ENCODE results near the gene AMMECR1.

Gene AMMECR1

GRCh38 chrX:110267874-110268273 lies 50.0 kb downstream of the AMMECR1 start:
- no peak for DNase-seq
- no peak overlapping the region for H3K4me3 ChIP-seq (ENCODE audit: low read depth, low read length)
- no peak overlapping the region for H3K27ac ChIP-seq
- H3K27me3 ChIP-seq (replicated peaks): no peaks in the 10 kb centered on the region
- no peak for TF ChIP-seq CTCF (IDR thresholded peaks at IDR 0.05; ENCODE audit: low read depth, low read length, missing control alignments)
- no peaks in the 10 kb centered on the region for H3K36me3 ChIP-seq (replicated peaks)
- in situ Hi-C loops (cut with HindIII; ENCODE audit: low pct_ligation_motif_present, low sequenced_read_pairs): no loop called here

DNA sequence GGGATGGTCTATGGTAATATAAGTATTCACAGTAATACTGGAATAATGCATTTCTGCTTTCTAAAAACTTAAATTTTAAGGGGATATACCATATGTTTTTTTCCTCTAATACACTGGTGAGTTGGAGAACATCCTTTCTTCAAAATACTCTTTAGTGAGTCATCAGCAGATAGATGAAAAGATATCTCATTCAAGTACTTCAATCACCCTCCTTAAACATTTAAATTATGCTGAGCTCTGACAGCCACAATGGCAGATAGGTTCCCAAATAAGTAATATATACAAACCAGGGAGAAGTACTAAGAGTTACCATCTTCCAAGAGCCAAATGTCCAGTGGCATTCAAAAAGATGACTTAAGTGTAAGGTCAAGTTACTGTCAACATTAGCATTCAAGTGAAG lies 52.2 kb downstream of the AMMECR1 start:
- no peak for DNase-seq
- in situ Hi-C loops (cut with HindIII; ENCODE audit: low pct_ligation_motif_present, low sequenced_read_pairs): no loop called here
- Histone ChIP-seq H3K27me3 (replicated peaks) (no peaks in the 10 kb centered on the region), H3K36me3 (replicated peaks) (no peaks in the 10 kb centered on the region), H3K4me3 (ENCODE audit: low read depth, low read length) (no peak overlapping the region), H3K27ac (no peak overlapping the region)
- no peak for TF ChIP-seq CTCF (IDR thresholded peaks at IDR 0.05; ENCODE audit: low read depth, low read length, missing control alignments)

DNA sequence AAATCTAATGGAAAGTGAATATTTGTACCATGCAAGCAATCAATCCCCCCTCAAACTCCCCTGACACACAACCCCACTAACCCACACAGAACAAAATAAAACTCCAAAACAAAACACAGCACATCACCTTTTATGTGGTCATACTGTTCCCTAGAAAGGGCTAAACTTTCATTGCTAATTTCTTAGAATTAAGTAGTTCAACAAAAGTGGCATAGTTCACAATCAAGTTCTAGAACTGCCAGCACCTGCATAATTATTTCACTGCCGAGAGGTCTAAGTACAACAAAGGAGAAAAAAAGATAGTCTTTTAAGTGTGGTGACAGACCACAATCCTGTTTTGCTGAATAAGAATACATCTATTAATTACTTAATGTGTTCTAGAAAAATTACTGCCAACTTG lies 58.8 kb downstream of the AMMECR1 start:
- in situ Hi-C loops (cut with HindIII; ENCODE audit: low pct_ligation_motif_present, low sequenced_read_pairs): no loop called here
- no peak for DNase-seq
- TF ChIP-seq CTCF (IDR thresholded peaks at IDR 0.05; ENCODE audit: low read depth, low read length, missing control alignments): no peak
- Histone ChIP-seq H3K27ac (no peak overlapping the region), H3K36me3 (replicated peaks) (no peaks in the 10 kb centered on the region), H3K4me3 (ENCODE audit: low read depth, low read length) (no peak overlapping the region), H3K27me3 (replicated peaks) (no peaks in the 10 kb centered on the region)

- no peak for DNase-seq
- Histone ChIP-seq H3K36me3 (replicated peaks) (no peaks in the 10 kb centered on the region), H3K27me3 (replicated peaks) (no peaks in the 10 kb centered on the region), H3K4me3 (ENCODE audit: low read depth, low read length) (no peak overlapping the region), H3K27ac (no peak overlapping the region)
- in situ Hi-C loops (cut with HindIII; ENCODE audit: low pct_ligation_motif_present, low sequenced_read_pairs): no loop called here
- TF ChIP-seq CTCF (IDR thresholded peaks at IDR 0.05; ENCODE audit: low read depth, low read length, missing control alignments): no peak
Measured at GRCh38 chrX:110258552-110258951, 59.3 kb downstream of the AMMECR1 start.

GRCh38 chrX:110257889-110258288 lies 60.0 kb downstream of the AMMECR1 start:
- no peak for DNase-seq
- Histone ChIP-seq H3K36me3 (replicated peaks) (no peaks in the 10 kb centered on the region), H3K4me3 (ENCODE audit: low read depth, low read length) (no peak overlapping the region), H3K27ac (no peak overlapping the region), H3K27me3 (replicated peaks) (no peaks in the 10 kb centered on the region)
- in situ Hi-C loops (cut with HindIII; ENCODE audit: low pct_ligation_motif_present, low sequenced_read_pairs): no loop called here
- no peak for TF ChIP-seq CTCF (IDR thresholded peaks at IDR 0.05; ENCODE audit: low read depth, low read length, missing control alignments)

DNA sequence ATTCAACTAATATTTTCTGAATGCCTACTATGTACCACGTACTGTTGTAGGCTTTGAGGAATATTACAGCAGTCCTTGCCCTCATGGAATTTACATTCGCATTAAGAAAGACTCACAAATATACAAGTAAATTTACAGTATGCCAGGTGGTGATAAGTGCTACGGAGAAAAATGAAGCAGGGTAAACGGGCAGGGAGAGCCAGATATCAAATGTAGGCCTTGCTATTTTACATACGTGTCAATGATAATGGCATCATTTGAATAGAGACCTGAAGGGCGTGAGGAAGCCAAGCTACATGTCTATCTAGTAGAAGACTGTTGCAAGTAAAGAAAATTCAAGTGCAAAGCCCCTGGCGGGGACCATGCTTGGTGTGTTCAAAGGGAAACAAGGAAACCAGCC lies 65.2 kb downstream of the AMMECR1 start:
- no peak for DNase-seq
- Histone ChIP-seq H3K36me3 (replicated peaks) (no peaks in the 10 kb centered on the region), H3K27ac (no peak overlapping the region), H3K4me3 (ENCODE audit: low read depth, low read length) (no peak overlapping the region), H3K27me3 (replicated peaks) (no peaks in the 10 kb centered on the region)
- no peak for TF ChIP-seq CTCF (IDR thresholded peaks at IDR 0.05; ENCODE audit: low read depth, low read length, missing control alignments)
- in situ Hi-C loops (cut with HindIII; ENCODE audit: low pct_ligation_motif_present, low sequenced_read_pairs): no loop called here

All from brain microvascular endothelial cell (primary cell).